Measurements from ENCODE around the gene CHIA. TPM values are rescaled to one million over a fixed set of nuclear protein-coding genes. Genes with fewer than 3 reads are reported as not detected.

The CHIA gene
- total RNA-seq: not detected in 2 replicates

DNA sequence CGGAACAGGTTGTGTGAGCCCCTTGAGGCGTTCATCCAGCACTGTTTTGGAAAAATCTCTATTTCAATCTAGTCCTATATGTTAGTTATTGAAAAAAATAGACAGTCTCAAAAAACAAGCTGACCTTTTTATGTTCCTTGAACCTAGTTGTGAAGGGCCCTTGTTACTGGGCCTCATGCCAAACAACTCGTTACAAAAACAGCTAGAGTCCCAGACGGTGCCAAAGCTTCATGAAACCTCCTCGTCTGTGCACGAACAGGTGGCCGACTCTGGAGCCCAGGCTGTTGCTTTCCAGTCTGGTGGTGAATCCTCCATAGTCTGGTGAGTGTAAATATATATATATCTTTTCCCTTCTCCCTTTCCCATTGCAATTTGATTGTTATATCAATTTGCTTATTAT, at the start of gene CHIA:
Gene CHIA (plus strand): TSS at position 222 of the 400 bp plus-strand sequence. CDS start 19,617 bp downstream, outside the sequence.

Other genes starting within 250 kb of the CHIA start
- 42.0 and 72.0 TPM in 2 replicates for gene DRAM2, start 150.8 kb upstream of the CHIA start, total RNA-seq
- gene CEPT1, start 150.6 kb upstream of the CHIA start, total RNA-seq: 30.9 and 37.5 TPM in 2 replicates
- 22.6 and 22.7 TPM in 2 replicates for gene DENND2D, start 90.2 kb upstream of the CHIA start, total RNA-seq
- not detected in 2 replicates for gene CHI3L2, start 63.1 kb upstream of the CHIA start, total RNA-seq
- gene OVGP1, start 136.9 kb downstream of the CHIA start, total RNA-seq: 0.11 and 0.16 TPM in 2 replicates
- 42.6 and 66.7 TPM in 2 replicates for gene WDR77, start 158.4 kb downstream of the CHIA start, total RNA-seq
- 351 and 383 TPM in 2 replicates for gene ATP5PB, start 158.6 kb downstream of the CHIA start, total RNA-seq
- gene C1orf162, start 183.1 kb downstream of the CHIA start, total RNA-seq: not detected in 2 replicates
- gene ADORA3, start 212.8 kb downstream of the CHIA start, total RNA-seq: not detected in 2 replicates
- not detected in 2 replicates for gene TMIGD3, start 212.8 kb downstream of the CHIA start, total RNA-seq

Measured in hair follicular keratinocyte (primary cell).